Bronchial epithelial cell (primary cell): Measurements from ENCODE around the gene PANX3. TPM values are rescaled to one million over a fixed set of nuclear protein-coding genes. Genes with fewer than 3 reads are reported as not detected.

Source experiments
- DNase-seq: peaks from one replicate; pipeline ENCODE4 v3.0.0-alpha.2; 2010; ENCODE audit warnings: low read depth
- FAIRE-seq: peaks from 2 replicates; lab custom pipeline; 2011; peaks lifted over from hg19 to GRCh38; lab: Jason Lieb, UNC
- H3K27me3 ChIP-seq: 2 replicates; pipeline ENCODE4 v1.5.1; 2011; ENCODE audit warnings: low read length; ENCODE audit not compliant: control insufficient read depth, insufficient read depth
- H3K36me3 ChIP-seq: 2 replicates; pipeline ENCODE4 v1.5.1; 2011; ENCODE audit warnings: low read length; ENCODE audit not compliant: control insufficient read depth, insufficient read depth
- H3K4me3 ChIP-seq: 2 replicates; pipeline ENCODE4 v1.5.1; 2011; ENCODE audit warnings: mild to moderate bottlenecking, low read depth, low read length, control low read depth
- total RNA-seq: library from RNA; depleted of rRNA; stranded (reverse); fragments of >200 nt; gene quantifications from 2 replicates; pipeline ENCODE4 v1.2.1, GENCODE V29; 2014
- TF ChIP-seq, protein P1 (sequence below): IDR thresholded peaks from 2 replicates; pipeline ENCODE4 v1.5.1; 2011; ENCODE audit warnings: mild to moderate bottlenecking, moderate library complexity, low read length, control low read depth, inconsistent platforms; ENCODE audit not compliant: insufficient read depth, severe bottlenecking

The PANX3 gene
- total RNA-seq, 1 donor from 2014 or later = not detected

DNA sequence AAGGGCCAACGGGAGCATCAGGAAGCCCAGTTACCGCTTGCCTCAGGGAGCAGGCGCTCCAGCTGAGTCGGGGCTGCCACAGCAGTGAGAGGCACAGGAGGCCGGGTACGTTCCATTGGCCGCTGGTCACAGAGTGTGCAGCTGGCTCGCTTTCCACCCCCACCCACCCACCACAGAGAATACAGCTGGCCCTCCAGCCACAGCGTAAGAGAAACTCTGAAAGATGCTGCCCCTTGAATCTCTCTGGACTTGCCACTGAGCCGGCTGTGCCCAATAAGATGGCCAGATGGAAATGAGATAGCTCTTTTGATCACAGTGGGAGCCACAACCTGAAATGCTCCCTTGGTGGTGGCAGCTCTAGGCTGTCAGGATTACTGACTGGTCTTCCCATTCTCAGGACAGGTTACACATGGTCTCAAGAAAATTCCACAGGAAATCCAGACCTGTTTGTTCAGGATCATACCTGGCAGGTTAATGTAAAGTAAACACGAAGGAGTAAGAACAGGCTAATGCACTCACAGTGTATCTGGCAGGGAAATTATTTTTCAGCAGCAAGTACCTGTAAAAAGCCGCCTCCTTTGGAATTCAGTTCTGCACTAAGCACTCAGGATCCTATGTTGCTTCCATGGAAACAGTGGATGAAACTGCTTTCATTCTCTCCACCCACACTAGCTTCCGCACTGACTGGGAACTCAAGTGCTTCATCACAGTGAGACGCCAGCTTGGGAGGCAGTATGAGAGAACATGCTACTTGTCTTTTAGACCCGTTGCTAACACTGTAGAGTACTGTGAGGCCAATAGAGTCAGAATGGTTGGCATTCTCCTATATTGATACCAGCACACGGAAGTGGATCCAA, 45.8 kb downstream of the PANX3 start:
- H3K36me3 ChIP-seq = no peaks in the 10 kb centered on the region

DNA sequence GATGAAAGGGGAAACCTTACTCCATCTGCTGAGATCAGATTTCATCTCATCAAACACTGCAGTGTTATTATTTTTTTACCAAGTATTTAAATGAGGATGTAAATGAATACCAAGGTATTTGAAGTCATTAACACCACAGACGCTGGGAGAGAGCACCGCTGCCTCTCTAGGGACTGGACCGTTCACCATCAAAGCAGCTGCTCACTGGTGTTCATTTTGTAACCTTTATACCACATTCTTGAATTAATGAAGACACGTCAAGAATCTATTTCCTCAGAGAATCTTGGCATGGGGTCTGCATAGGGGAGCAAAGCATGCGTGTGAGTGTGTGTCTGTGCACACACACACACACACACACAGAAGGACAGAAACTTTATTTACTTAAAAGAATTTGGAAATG, 46.7 kb downstream of the PANX3 start:
- Histone ChIP-seq H3K27me3 (no peaks in the 10 kb centered on the region), H3K36me3 (no peaks in the 10 kb centered on the region), H3K4me3 (no peak overlapping the region)
- TF ChIP-seq, protein P1, sequence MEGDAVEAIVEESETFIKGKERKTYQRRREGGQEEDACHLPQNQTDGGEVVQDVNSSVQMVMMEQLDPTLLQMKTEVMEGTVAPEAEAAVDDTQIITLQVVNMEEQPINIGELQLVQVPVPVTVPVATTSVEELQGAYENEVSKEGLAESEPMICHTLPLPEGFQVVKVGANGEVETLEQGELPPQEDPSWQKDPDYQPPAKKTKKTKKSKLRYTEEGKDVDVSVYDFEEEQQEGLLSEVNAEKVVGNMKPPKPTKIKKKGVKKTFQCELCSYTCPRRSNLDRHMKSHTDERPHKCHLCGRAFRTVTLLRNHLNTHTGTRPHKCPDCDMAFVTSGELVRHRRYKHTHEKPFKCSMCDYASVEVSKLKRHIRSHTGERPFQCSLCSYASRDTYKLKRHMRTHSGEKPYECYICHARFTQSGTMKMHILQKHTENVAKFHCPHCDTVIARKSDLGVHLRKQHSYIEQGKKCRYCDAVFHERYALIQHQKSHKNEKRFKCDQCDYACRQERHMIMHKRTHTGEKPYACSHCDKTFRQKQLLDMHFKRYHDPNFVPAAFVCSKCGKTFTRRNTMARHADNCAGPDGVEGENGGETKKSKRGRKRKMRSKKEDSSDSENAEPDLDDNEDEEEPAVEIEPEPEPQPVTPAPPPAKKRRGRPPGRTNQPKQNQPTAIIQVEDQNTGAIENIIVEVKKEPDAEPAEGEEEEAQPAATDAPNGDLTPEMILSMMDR = no peak
- no peak for FAIRE-seq
- DNase-seq = no peak

More for the DNA sequence above, 45.8 kb downstream of the PANX3 start:
- no peaks in the 10 kb centered on the region for H3K27me3 ChIP-seq
- DNase-seq = peak; percentile 80
- FAIRE-seq = no peak
- H3K4me3 ChIP-seq = no peak overlapping the region
- TF ChIP-seq, protein P1 = no peak

DNA sequence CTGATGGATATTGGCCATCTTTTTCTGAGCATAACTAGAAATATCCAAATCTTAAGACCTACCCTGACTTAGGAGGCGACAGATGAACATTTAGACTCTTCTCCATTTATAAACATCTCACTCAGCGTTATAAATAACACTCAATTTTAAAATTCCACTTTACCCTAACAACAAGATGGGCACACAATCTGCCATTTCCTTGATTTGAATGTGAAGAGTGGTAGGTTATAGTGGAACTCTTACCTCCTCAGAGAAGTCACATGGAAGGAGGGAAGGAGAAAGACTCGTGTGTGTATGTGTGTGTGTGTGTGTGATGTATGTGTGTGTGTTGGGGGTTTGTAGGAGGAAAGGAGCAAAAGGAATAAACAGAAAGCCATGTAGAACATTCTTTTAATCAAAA, 47.3 kb downstream of the PANX3 start:
- H3K27me3 ChIP-seq = no peaks in the 10 kb centered on the region
- TF ChIP-seq, protein P1 = no peak
- no peaks in the 10 kb centered on the region for H3K36me3 ChIP-seq
- H3K4me3 ChIP-seq = no peak overlapping the region
- no peak for FAIRE-seq
- DNase-seq = no peak

DNA sequence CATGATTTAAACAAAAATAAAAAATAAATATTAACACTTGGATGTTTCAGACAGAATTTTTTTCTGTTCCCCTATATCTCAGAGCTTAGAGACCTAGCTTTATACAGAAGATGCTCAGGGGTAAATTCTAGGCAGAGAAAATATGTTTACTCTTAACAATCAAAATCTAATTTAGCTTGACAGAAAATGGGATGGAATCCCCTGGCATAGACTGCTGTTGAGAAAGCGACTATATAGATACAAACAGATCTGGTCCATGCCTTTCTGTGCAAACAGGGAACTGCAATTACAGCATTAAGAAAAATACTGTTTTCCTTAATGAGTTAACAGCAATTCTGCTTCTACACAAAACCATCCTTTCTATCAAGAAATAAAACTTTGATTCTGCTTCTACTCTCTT, 47.8 kb downstream of the PANX3 start:
- DNase-seq (no peak), FAIRE-seq (no peak)
- Histone ChIP-seq H3K36me3 (no peaks in the 10 kb centered on the region), H3K27me3 (no peaks in the 10 kb centered on the region), H3K4me3 (no peak overlapping the region)
- TF ChIP-seq, protein P1 = no peak

DNA sequence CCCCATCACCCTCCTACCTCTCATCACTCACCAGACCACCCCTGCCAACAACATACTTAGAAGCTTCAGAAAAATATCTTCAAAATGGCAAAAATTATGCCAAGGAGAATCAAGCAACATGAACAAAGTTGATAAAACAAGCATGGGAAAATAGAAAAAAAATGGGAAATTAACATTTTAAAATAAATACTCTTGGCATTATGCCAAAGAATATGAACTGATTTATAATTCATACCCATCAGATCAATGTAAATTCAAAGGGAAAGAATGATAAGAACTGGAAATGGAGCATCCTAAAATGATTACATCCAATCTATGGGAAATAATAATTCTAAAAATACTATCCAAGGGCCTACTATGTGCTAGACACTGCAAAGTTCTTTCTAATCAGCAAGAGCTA, 50.3 kb downstream of the PANX3 start:
- Histone ChIP-seq H3K27me3 (no peaks in the 10 kb centered on the region), H3K4me3 (no peak overlapping the region), H3K36me3 (no peaks in the 10 kb centered on the region)
- TF ChIP-seq, protein P1 = no peak
- FAIRE-seq (no peak), DNase-seq (no peak)

DNA sequence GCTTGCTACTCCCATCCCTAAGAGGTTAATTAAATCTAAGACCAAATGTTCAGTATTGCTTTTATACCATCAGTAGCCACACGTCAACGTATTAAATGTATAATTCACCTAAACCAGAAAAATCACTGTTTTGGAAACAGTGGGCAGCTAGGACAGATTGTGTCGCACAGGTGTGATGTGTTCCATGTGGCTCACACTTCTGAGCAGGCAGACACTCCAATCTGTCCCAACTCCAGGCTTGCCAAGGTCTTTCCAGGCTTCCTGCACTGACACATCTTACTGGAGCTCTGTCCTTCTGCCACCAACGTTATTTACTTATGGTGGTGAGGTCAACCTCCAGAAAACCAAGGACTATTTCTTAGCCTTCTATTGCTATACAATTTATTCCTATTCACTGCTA, 50.9 kb downstream of the PANX3 start:
- H3K4me3 ChIP-seq = no peak overlapping the region
- DNase-seq (no peak), FAIRE-seq (no peak)
- no peaks in the 10 kb centered on the region for H3K27me3 ChIP-seq
- TF ChIP-seq, protein P1 = no peak
- no peaks in the 10 kb centered on the region for H3K36me3 ChIP-seq
